ENCODE measurements around the gene PCSK2.

Gene PCSK2

DNA sequence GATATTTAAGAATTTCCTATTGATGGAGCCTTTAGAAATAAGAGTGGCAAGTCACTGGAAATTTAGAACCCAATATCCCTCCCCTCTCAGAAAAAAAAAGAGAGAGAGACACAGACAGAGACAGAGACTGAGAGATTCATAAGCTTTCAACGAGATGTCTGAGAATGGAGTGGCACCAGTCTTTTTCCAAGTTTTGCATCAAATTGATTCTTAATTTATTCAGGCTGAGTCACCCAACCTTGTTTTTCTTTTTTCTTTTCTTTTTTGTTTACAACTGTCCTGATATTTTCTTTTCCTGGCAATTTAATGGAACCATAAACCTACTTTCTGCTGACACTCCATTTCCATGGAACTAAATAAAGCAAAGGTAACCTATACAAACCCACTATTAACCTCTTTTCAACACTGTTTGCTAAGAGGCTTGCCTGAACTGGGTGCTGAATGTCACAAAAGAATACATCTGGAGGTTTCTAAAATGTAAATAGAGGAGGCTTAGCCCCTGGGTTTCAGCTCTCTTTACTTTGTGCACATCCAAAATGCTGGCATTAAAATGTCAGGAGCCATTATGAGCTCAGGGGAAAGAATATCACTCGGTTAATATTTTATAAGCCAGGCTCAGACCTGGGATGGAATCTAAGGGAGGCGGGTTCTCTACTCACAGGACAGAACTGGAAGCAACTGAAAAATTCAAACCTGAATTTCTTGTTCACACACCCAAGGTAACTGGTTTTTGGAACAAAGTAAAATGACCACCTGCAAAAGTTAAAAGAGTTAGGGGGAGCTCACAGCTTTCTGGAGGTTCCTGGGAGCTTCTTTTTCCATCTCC lies 203.5 kb downstream of the PCSK2 start:
- Mint-ChIP-seq H3K4me3 (no peak overlapping the region), H3K9me3 (no peaks in the 10 kb centered on the region), H3K27me3 (peaks cover 36% of the 10 kb centered on the region), H3K4me1 (peaks cover 10% of the 10 kb centered on the region), H3K27ac (no peak overlapping the region)
- no peak for ATAC-seq
- DNase-seq: no peak

DNA sequence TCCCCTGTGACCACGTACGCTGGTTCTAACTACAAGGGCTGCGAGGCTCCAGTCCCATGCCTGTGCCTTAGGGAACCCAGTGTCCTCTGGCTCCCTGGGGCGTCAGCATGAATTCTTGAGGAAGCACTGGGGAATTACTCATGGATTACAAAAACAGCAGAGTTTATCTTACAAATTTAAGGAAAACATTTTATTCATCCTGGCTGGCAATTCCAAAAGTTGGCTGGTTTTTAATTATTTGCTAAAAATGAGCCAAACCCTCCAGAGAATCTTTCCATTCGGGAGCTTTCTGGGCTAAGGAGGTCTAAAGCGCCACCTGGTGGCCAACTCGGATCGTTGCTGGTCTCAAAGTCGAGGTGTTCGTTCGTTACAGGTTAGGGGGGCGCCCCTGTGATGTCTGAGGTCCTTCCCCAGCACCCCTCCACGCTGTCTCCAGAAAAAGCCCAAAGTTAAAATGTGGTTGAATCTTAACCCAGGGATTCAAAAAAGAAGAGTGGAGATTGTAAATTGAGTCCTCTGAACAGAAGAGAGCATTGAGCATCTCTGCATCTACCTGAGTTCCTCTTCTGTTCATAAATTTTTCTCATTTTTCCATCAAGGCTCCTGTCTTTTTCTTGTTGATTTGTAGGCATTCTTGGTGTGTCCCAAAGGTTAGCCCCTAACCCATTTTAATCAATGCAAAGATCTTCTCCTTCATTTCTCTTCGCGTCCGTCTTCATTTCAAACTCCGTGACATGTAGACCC lies 205.0 kb downstream of the PCSK2 start:
- H3K27me3 Mint-ChIP-seq: peaks cover 42% of the 10 kb centered on the region
- no peaks in the 10 kb centered on the region for H3K9me3 Mint-ChIP-seq
- H3K4me1 Mint-ChIP-seq: peaks cover 10% of the 10 kb centered on the region
- DNase-seq (peak; percentile 34), ATAC-seq (no peak)
- no peak overlapping the region for H3K27ac Mint-ChIP-seq
- H3K4me3 Mint-ChIP-seq: no peak overlapping the region

DNA sequence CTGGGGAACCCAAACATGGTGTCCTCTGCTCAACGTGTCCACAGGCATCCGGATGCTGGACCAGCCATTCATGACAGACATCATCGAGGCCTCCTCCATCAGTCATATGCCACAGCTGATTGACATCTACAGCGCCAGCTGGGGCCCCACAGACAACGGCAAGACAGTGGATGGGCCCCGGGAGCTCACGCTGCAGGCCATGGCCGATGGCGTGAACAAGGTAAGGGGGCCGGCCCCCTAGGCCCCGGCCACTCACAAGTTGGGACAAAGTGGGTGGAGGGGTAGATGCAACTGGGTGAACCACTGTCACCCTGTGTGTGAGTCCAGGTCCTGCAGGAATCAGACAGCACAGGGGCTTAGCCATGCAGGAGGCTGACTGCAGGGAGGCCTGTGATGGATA lies 209.8 kb downstream of the PCSK2 start:
- no peak for DNase-seq
- peak; percentile 18 for ATAC-seq
- Mint-ChIP-seq H3K9me3 (peaks cover 0 to 8% of the 10 kb centered on the region in 2 donors), H3K4me3 (no peak overlapping the region), H3K27me3 (peaks cover 35% of the 10 kb centered on the region), H3K4me1 (peaks cover 6% of the 10 kb centered on the region), H3K27ac (peak overlapping the region in 1 of 2 donors; percentile 28)

GRCh38 chr20:17437251-17437650 lies 210.4 kb downstream of the PCSK2 start:
- Mint-ChIP-seq H3K27me3 (peaks cover 31% of the 10 kb centered on the region), H3K9me3 (peaks cover 0 to 10% of the 10 kb centered on the region in 2 donors), H3K4me1 (no peaks in the 10 kb centered on the region), H3K4me3 (no peak overlapping the region), H3K27ac (no peak overlapping the region)
- ATAC-seq: peak; percentile 30
- no peak for DNase-seq

- Mint-ChIP-seq H3K27me3 (peaks cover 30% of the 10 kb centered on the region), H3K4me3 (no peak overlapping the region), H3K4me1 (no peaks in the 10 kb centered on the region), H3K9me3 (peaks cover 0 to 10% of the 10 kb centered on the region in 2 donors), H3K27ac (no peak overlapping the region)
- DNase-seq (no peak), ATAC-seq (no peak)
Observed at GRCh38 chr20:17438436-17439039, 211.7 kb downstream of the PCSK2 start.

DNA sequence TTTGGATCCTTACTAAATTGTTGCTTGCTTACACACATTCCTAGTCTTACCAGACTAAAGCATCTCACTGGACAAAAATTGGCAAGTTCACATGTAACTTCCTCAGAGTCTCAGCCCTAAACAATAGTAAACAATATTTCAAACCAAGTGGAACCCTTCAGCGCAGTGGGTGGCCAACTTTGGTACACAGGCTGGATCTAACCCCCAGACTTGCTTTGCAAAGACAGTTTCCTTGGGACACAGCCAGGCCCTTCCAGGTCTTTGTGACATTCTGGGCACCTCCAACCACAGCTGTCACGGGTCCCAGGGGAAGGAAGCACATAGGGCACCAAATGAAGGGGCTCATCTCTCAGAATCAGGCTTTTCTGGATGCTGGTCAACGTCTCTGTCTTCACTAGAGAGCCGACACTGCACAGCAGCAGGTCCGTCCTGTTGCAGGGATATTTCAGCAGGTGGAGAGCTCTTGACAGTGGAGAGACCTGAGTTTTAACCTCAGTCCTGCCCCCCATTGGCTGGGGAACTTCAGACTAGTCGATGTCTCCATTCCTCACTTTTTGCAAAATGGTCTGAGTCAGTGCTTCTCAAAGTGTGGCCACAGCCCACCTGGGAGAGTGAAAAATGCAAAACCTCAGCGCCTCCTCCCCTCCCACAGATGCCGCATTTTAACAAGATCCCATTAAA lies 212.9 kb downstream of the PCSK2 start:
- no peak for DNase-seq
- Mint-ChIP-seq H3K4me1 (no peaks in the 10 kb centered on the region), H3K27ac (no peak overlapping the region), H3K4me3 (no peak overlapping the region), H3K9me3 (peaks cover 0 to 10% of the 10 kb centered on the region in 2 donors), H3K27me3 (peaks cover 40% of the 10 kb centered on the region)
- ATAC-seq: no peak

GRCh38 chr20:17441745-17442144 lies 214.9 kb downstream of the PCSK2 start:
- no peak for ATAC-seq
- Mint-ChIP-seq H3K27ac (no peak overlapping the region), H3K27me3 (peaks cover 33% of the 10 kb centered on the region), H3K9me3 (peaks cover 0 to 10% of the 10 kb centered on the region in 2 donors), H3K4me3 (no peak overlapping the region), H3K4me1 (no peaks in the 10 kb centered on the region)
- DNase-seq: no peak

- Mint-ChIP-seq H3K4me3 (no peak overlapping the region), H3K27me3 (peaks cover 33% of the 10 kb centered on the region), H3K9me3 (peaks cover 0 to 10% of the 10 kb centered on the region in 2 donors), H3K4me1 (no peaks in the 10 kb centered on the region), H3K27ac (no peak overlapping the region)
- ATAC-seq (no peak), DNase-seq (no peak)
Observed at GRCh38 chr20:17442588-17442987, 215.7 kb downstream of the PCSK2 start.

DNA sequence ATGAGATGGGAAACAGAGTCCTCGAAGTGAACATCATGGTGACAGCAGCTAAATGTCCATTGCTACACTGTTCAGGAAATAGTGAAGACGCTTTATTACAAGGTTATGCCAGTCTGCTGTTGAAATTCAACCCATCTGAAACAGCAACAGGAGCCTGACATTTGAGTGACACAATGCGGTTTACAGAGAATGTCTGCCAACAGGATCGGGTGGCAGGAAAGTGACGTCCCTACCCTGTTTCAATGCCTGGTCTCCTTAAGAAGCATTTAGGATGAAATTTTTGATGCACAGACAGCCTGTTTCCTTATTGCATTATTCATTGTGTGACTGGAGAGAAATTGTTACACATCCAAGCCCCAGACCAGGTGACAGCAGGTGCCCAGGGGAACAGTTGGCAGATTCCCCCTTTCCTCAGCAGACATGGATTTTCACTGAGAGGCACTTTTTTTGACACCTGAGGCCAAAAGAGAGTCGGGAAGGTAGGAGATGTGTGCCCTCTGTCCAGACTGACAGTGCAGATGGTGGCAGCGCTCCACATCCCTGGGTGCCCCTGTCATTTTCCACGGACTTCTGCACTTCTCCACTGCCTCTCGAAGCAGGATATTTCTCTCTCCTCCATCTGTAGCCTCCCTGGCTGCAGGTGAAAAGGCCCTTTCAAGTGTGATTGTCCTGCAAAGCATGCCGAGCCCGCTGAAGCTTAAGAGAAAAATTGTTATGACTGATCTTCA lies 216.5 kb downstream of the PCSK2 start:
- Mint-ChIP-seq H3K4me3 (no peak overlapping the region), H3K4me1 (no peaks in the 10 kb centered on the region), H3K9me3 (peaks cover 0 to 10% of the 10 kb centered on the region in 2 donors), H3K27ac (no peak overlapping the region), H3K27me3 (peaks cover 33% of the 10 kb centered on the region)
- DNase-seq (no peak), ATAC-seq (no peak)

DNA sequence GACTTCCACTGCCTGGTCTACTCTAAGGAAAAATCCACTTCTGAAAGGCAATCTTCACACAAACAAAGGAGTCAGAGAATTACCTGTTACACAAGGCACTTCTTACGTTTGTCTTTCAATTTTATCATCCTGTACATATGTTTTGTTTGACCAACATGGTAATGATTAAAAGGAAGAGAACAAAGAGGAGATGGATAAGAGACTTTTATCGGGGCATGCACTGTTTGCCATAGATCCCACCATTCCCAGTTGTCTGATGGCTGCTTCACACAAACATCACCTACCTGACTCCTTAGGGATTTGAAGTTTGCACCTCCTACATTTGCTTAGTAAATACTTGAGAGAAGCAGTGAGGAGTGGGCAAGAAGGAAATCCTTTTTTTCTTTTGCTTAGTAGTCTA lies 217.3 kb downstream of the PCSK2 start:
- ATAC-seq (no peak), DNase-seq (no peak)
- Mint-ChIP-seq H3K27ac (no peak overlapping the region), H3K9me3 (peaks cover 0 to 10% of the 10 kb centered on the region in 2 donors), H3K27me3 (peaks cover 33% of the 10 kb centered on the region), H3K4me1 (no peaks in the 10 kb centered on the region), H3K4me3 (no peak overlapping the region)

DNA sequence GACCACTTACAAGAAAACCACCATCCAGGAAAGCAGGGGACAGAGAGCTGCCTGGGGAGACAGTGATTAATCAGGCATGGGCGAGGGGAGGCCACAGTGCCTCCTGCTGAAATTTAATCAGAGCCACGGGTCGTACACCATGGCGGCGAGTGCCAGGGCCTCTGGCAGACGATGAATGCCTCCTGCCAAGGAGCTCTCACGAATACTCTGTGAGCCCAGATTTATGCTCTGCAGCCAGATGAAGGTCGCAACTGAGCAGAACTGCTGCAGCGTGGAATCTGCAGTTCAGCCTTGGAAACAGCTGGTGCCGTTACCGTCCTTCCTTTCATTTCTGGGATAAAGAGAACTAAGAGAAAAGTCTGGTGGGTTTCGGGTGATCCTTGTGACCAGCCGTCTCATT lies 218.7 kb downstream of the PCSK2 start:
- peaks cover 0 to 10% of the 10 kb centered on the region in 2 donors for H3K9me3 Mint-ChIP-seq
- H3K27ac Mint-ChIP-seq: peak overlapping the region in 1 of 2 donors; percentile 46
- H3K27me3 Mint-ChIP-seq: peaks cover 33% of the 10 kb centered on the region
- no peak overlapping the region for H3K4me3 Mint-ChIP-seq
- DNase-seq (no peak), ATAC-seq (no peak)
- H3K4me1 Mint-ChIP-seq: no peaks in the 10 kb centered on the region

DNA sequence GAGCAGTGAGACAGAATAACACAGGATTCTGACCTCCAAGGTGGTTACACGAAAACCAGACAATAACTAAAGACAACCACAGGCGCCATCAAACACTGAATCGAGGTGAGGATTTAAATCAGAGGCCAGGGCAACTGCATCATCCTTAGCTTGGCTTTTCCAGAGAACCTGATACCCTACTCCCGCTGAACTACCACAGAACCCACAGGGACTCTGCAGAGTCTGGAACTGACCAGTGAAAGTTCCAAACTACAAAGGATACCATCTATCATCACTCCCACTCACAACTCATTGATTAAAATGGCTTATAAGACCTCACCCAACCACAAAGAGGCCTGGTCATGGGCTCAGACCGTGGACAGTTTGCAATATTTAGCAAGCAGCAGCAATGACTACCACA lies 219.3 kb downstream of the PCSK2 start:
- Mint-ChIP-seq H3K9me3 (peaks cover 0 to 7% of the 10 kb centered on the region in 2 donors), H3K27me3 (peaks cover 35% of the 10 kb centered on the region), H3K27ac (no peak overlapping the region), H3K4me1 (no peaks in the 10 kb centered on the region), H3K4me3 (no peak overlapping the region)
- DNase-seq: no peak
- no peak for ATAC-seq

- no peaks in the 10 kb centered on the region for H3K9me3 Mint-ChIP-seq
- peaks cover 37% of the 10 kb centered on the region for H3K27me3 Mint-ChIP-seq
- no peak overlapping the region for H3K27ac Mint-ChIP-seq
- DNase-seq: no peak
- no peaks in the 10 kb centered on the region for H3K4me1 Mint-ChIP-seq
- no peak overlapping the region for H3K4me3 Mint-ChIP-seq
- ATAC-seq: no peak
Observed at GRCh38 chr20:17448071-17448470, 221.2 kb downstream of the PCSK2 start.

GRCh38 chr20:17449031-17449430 lies 222.2 kb downstream of the PCSK2 start:
- Mint-ChIP-seq H3K27ac (no peak overlapping the region), H3K27me3 (peaks cover 34% of the 10 kb centered on the region), H3K4me1 (no peaks in the 10 kb centered on the region), H3K9me3 (no peaks in the 10 kb centered on the region), H3K4me3 (no peak overlapping the region)
- DNase-seq (no peak), ATAC-seq (no peak)

DNA sequence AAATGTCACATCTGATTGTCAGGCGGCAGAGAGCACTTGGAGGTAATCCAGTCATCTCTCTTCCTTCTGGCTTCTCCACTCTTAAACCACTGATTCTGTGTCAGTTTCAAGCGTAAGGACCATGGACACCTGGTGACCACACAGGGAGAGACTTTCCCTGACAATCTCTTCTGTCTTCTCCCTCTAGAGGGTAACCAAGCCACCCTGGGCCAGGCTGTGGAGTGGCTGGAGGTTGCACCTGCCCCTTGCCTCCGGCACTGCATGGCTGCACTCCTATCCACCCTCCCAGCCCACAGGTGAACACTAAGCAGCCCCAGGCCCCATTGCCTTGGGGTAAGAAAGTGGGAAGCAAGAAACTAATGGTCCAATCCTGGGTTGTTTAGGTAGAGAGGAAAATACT lies 225.6 kb downstream of the PCSK2 start:
- H3K4me1 Mint-ChIP-seq: no peaks in the 10 kb centered on the region
- ATAC-seq (no peak), DNase-seq (no peak)
- no peaks in the 10 kb centered on the region for H3K9me3 Mint-ChIP-seq
- H3K27me3 Mint-ChIP-seq: peaks cover 60% of the 10 kb centered on the region
- H3K27ac Mint-ChIP-seq: no peak overlapping the region
- H3K4me3 Mint-ChIP-seq: no peak overlapping the region
